Cerebellar cortex (tissue), 1 donor: ENCODE data around the gene TEKT5.
"Not testable (repeated sequence)": the region's sequence is repeated elsewhere in the genome, so short reads cannot be mapped to it uniquely, and the experiment has no call there.

Experiments
- DNase-seq: peaks from one replicate; pipeline ENCODE4 v3.0.0-alpha.2; 2015; ENCODE audit warnings: low spot score

TEKT5 gene

GRCh38 chr16:10694830-10695229 lies at the start of gene TEKT5:
Gene TEKT5, minus strand, starts transcription at chr16:10694930. Its CDS starts 57 bp downstream, at chr16:10694873.
- DNase-seq, result no peak

GRCh38 chr16:10743610-10744369 lies 49.1 kb upstream of the TEKT5 start, which contains the start of gene NUBP1:
Gene NUBP1, plus strand, starts transcription at chr16:10743842. Its CDS starts 22 bp downstream, at chr16:10743864.
- peak; percentile 99 for DNase-seq

GRCh38 chr16:10743227-10743609 lies 48.5 kb upstream of the TEKT5 start:
- DNase-seq, result no peak

- peak; percentile 96 for DNase-seq
These were observed 47.1 kb upstream of the TEKT5 start for GRCh38 chr16:10741844-10742243.

- DNase-seq, result not testable (repeated sequence)
These were observed 46.5 kb upstream of the TEKT5 start for GRCh38 chr16:10741249-10741648.

GRCh38 chr16:10740845-10741208 lies 46.1 kb upstream of the TEKT5 start:
- no peak for DNase-seq

GRCh38 chr16:10740000-10740844 lies 45.5 kb upstream of the TEKT5 start:
- DNase-seq, result no peak

GRCh38 chr16:10738231-10739077 lies 43.7 kb upstream of the TEKT5 start:
- peak; percentile 83 for DNase-seq

- peak; percentile 82 for DNase-seq
These were observed 42.4 kb upstream of the TEKT5 start for GRCh38 chr16:10737068-10737625.

- no peak for DNase-seq
These were observed 37.1 kb upstream of the TEKT5 start for GRCh38 chr16:10731790-10732189.

GRCh38 chr16:10729104-10730048 lies 34.6 kb upstream of the TEKT5 start:
- DNase-seq, result peak; percentile 31

- no peak for DNase-seq
These were observed 33.5 kb upstream of the TEKT5 start for GRCh38 chr16:10728003-10728887.

- DNase-seq, result no peak
These were observed 14.2 kb upstream of the TEKT5 start for GRCh38 chr16:10708969-10709368.

GRCh38 chr16:10699756-10700155 lies 5.0 kb upstream of the TEKT5 start:
- no peak for DNase-seq

- no peak for DNase-seq
These were observed 424 bp downstream of the TEKT5 start for GRCh38 chr16:10694306-10694705.

GRCh38 chr16:10693889-10694288 lies 841 bp downstream of the TEKT5 start:
- DNase-seq, result no peak

GRCh38 chr16:10692470-10692869 lies 2.3 kb downstream of the TEKT5 start:
- DNase-seq, result no peak

- no peak for DNase-seq
These were observed 6.0 kb downstream of the TEKT5 start for GRCh38 chr16:10688726-10689125.

GRCh38 chr16:10688291-10688690 lies 6.4 kb downstream of the TEKT5 start:
- DNase-seq, result peak; percentile 80

GRCh38 chr16:10685709-10686108 lies 9.0 kb downstream of the TEKT5 start:
- peak; percentile 28 for DNase-seq
